HUES48 (cell line): Measurements from ENCODE around the gene TMEM179B.

Experiments
- H3K27ac ChIP-seq: one replicate; pipeline ENCODE4 v1.7.0; 2013; ENCODE audit warnings: low read depth, low read length, inconsistent platforms
- H3K27me3 ChIP-seq: 2 replicates; pipeline ENCODE4 v1.6.1; 2013; ENCODE audit warnings: mild to moderate bottlenecking, low read length; ENCODE audit not compliant: control insufficient read depth, insufficient read depth
- H3K36me3 ChIP-seq: 2 replicates; pipeline ENCODE4 v1.6.1; 2013; ENCODE audit warnings: low read length; ENCODE audit not compliant: control insufficient read depth, insufficient read depth
- H3K4me1 ChIP-seq: 2 replicates; pipeline ENCODE4 v1.6.1; 2013; ENCODE audit warnings: mild to moderate bottlenecking, low read length; ENCODE audit not compliant: control insufficient read depth, insufficient read depth
- H3K4me3 ChIP-seq: 2 replicates; pipeline ENCODE4 v1.5.1; 2013; ENCODE audit warnings: mild to moderate bottlenecking, low read depth, low read length
- H3K9ac ChIP-seq: 2 replicates; pipeline ENCODE4 v1.6.1; 2013; ENCODE audit warnings: mild to moderate bottlenecking, low read depth, low read length, moderate library complexity
- H3K9me3 ChIP-seq: 2 replicates; pipeline ENCODE4 v1.6.1; 2013; ENCODE audit warnings: low read length; ENCODE audit not compliant: control insufficient read depth, insufficient read depth

The TMEM179B gene

GRCh38 chr11:62791501-62792201 is 4.4 kb downstream of the TMEM179B start, which contains the start of gene TMEM223:
TMEM223 (minus strand) TSS chr11:62792006; CDS start chr11:62791994, 12 bp downstream.
- Histone ChIP-seq H3K36me3 (peaks cover 60% of the 10 kb centered on the region), H3K9me3 (no peaks in the 10 kb centered on the region), H3K9ac (peak within 1 kb of the TSS; percentile 94), H3K27me3 (no peaks in the 10 kb centered on the region), H3K4me1 (peaks cover 6% of the 10 kb centered on the region), H3K27ac (peak within 1 kb of the TSS; percentile 91), H3K4me3 (peak within 1 kb of the TSS; percentile 99)

GRCh38 chr11:62792202-62792575 is 5.0 kb downstream of the TMEM179B start:
- H3K4me1 ChIP-seq: peaks cover 6% of the 10 kb centered on the region
- peak overlapping the region; percentile 91 for H3K27ac ChIP-seq
- no peak overlapping the region for H3K9ac ChIP-seq
- peak overlapping the region; percentile 99 for H3K4me3 ChIP-seq
- peaks cover 65% of the 10 kb centered on the region for H3K36me3 ChIP-seq
- H3K27me3 ChIP-seq: no peaks in the 10 kb centered on the region
- H3K9me3 ChIP-seq: no peaks in the 10 kb centered on the region

- Histone ChIP-seq H3K4me1 (peaks cover 6% of the 10 kb centered on the region), H3K36me3 (peaks cover 81% of the 10 kb centered on the region), H3K27ac (no peak overlapping the region), H3K9ac (no peak overlapping the region), H3K27me3 (no peaks in the 10 kb centered on the region), H3K4me3 (no peak overlapping the region), H3K9me3 (no peaks in the 10 kb centered on the region)
Measured at GRCh38 chr11:62794201-62794775, 7.1 kb downstream of the TMEM179B start.

- H3K27me3 ChIP-seq: no peaks in the 10 kb centered on the region
- H3K9me3 ChIP-seq: no peaks in the 10 kb centered on the region
- H3K9ac ChIP-seq: no peak overlapping the region
- H3K36me3 ChIP-seq: peaks cover 86% of the 10 kb centered on the region
- H3K27ac ChIP-seq: no peak overlapping the region
- no peak overlapping the region for H3K4me3 ChIP-seq
- peaks cover 6% of the 10 kb centered on the region; the same call in 1 of the 2 replicates for H3K4me1 ChIP-seq
Measured at GRCh38 chr11:62796281-62796680, 9.1 kb downstream of the TMEM179B start.

DNA sequence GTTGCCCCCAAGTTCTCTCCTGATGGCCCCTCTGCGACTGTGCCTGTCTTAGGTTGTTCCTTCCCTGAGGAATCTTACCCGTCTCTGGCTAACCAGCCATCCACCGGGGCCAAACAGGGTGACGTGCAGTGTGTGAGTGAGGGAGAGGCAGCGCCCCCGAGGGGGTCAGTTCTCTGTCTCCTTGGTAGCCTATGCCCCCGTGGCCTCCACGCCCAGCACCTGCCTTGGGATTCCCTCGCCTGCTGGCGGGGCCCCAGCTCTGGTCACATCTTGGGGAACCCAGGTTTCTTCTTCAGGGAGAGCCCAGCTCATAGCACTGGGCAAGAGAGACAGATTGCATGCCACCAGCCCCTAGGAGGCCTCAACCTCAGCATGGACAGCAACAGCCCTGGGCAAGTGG is 12.3 kb downstream of the TMEM179B start:
- no peak overlapping the region for H3K4me3 ChIP-seq
- no peak overlapping the region for H3K27ac ChIP-seq
- H3K9ac ChIP-seq: no peak overlapping the region
- H3K27me3 ChIP-seq: no peaks in the 10 kb centered on the region
- H3K9me3 ChIP-seq: no peaks in the 10 kb centered on the region
- 0 out of 2 replicates have a peak, but pooled peaks cover 6% of the 10 kb centered on the region for H3K4me1 ChIP-seq
- peaks cover 87% of the 10 kb centered on the region for H3K36me3 ChIP-seq

DNA sequence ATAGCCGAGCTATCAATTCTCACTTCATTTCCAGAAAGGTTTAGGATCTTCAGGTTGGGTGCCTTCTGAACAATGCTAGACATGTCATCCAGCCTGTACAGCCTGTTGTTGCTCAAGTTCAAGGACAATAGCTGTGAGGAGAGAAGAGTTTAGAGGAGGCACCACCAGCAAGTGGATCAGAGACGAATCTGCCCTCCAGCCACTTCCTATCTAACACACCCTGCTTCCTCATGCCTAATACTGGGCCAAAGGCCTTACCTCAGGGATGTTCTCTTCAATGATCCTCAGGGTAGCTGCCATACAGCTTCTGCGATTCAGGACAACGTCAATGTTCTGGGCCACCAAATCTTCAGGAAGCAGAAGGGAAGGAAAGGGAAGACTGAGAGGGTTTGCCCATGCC is 13.9 kb downstream of the TMEM179B start:
- Histone ChIP-seq H3K4me3 (no peak overlapping the region), H3K9ac (no peak overlapping the region), H3K27ac (no peak overlapping the region), H3K27me3 (no peaks in the 10 kb centered on the region), H3K36me3 (peaks cover 72% of the 10 kb centered on the region), H3K4me1 (0 out of 2 replicates have a peak, but pooled peaks cover 6% of the 10 kb centered on the region), H3K9me3 (no peaks in the 10 kb centered on the region)

GRCh38 chr11:62804310-62805075 is 17.3 kb downstream of the TMEM179B start:
- no peaks in the 10 kb centered on the region for H3K9me3 ChIP-seq
- no peaks in the 10 kb centered on the region for H3K27me3 ChIP-seq
- H3K4me1 ChIP-seq: 0 out of 2 replicates have a peak, but pooled peaks cover 6% of the 10 kb centered on the region
- H3K27ac ChIP-seq: peak overlapping the region; percentile 83
- peaks cover 40% of the 10 kb centered on the region for H3K36me3 ChIP-seq
- peak overlapping the region; percentile 87 for H3K4me3 ChIP-seq
- peak overlapping the region; percentile 50; the same call in 1 of the 2 replicates for H3K9ac ChIP-seq

GRCh38 chr11:62805076-62805892 is 18.1 kb downstream of the TMEM179B start, which contains the start of gene NXF1:
NXF1 (minus strand) TSS chr11:62805440; CDS start chr11:62805356, 84 bp downstream.
- Histone ChIP-seq H3K4me3 (peak within 1 kb of the TSS; percentile 87), H3K27ac (peak within 1 kb of the TSS; percentile 85), H3K27me3 (no peaks in the 10 kb centered on the region), H3K4me1 (0 out of 2 replicates have a peak, but pooled peaks cover 6% of the 10 kb centered on the region), H3K9ac (peak within 1 kb of the TSS; percentile 50), H3K36me3 (peaks cover 32% of the 10 kb centered on the region), H3K9me3 (no peaks in the 10 kb centered on the region)

- peak overlapping the region; percentile 50 for H3K9ac ChIP-seq
- no peaks in the 10 kb centered on the region for H3K27me3 ChIP-seq
- no peaks in the 10 kb centered on the region for H3K9me3 ChIP-seq
- H3K36me3 ChIP-seq: peaks cover 25% of the 10 kb centered on the region
- peak overlapping the region; percentile 87 for H3K4me3 ChIP-seq
- 0 out of 2 replicates have a peak, but pooled peaks cover 6% of the 10 kb centered on the region for H3K4me1 ChIP-seq
- peak overlapping the region; percentile 85 for H3K27ac ChIP-seq
Measured at GRCh38 chr11:62805961-62806441, 18.8 kb downstream of the TMEM179B start.

DNA sequence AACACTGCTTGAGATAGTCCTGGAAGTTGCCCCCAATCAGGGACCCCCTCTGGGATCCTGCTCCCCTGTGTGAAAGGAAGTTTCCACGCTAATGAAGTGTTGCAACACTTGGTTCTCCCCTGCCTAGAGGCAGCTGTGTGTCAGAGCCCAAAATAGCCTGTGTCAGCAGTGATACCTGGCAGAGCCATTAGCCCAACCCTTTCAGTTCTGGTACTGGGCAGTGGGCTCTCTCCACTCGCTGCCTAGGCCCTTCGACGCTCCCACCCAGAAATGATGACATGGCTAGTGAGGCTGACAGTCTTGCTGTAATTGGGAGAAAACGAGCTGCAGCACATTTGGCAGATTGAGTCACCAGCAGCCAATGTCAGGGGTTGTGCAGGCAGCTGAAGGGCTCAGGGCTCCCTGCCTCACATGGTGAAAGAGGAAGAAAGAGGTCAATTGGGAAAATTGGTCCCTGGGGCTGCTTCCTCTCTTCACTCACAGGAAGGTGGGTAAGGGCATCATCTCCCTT is 19.5 kb downstream of the TMEM179B start:
- peak overlapping the region; percentile 85 for H3K27ac ChIP-seq
- H3K9me3 ChIP-seq: no peaks in the 10 kb centered on the region
- H3K36me3 ChIP-seq: peaks cover 18% of the 10 kb centered on the region
- H3K4me3 ChIP-seq: no peak overlapping the region
- H3K4me1 ChIP-seq: 0 out of 2 replicates have a peak, but pooled peaks cover 6% of the 10 kb centered on the region
- no peak overlapping the region for H3K9ac ChIP-seq
- H3K27me3 ChIP-seq: no peaks in the 10 kb centered on the region
